Cerebellar cortex (tissue), 1 donor: ENCODE measurements around the gene FGFR3.
A peak's percentile ranks its signal among the peaks of the same experiment; 100 is the strongest.

ENCODE experiments used
- DNase-seq: peaks from one replicate; pipeline ENCODE4 v3.0.0-alpha.2; 2015; ENCODE audit warnings: low spot score

The FGFR3 gene

GRCh38 chr4:1770791-1771231 is 22.3 kb upstream of the FGFR3 start:
- DNase-seq: no peak

- DNase-seq: no peak
Measured at GRCh38 chr4:1771555-1772305, 21.4 kb upstream of the FGFR3 start.

GRCh38 chr4:1772853-1773538 is 20.1 kb upstream of the FGFR3 start:
- DNase-seq: no peak

- no peak for DNase-seq
Measured at GRCh38 chr4:1773754-1774153, 19.3 kb upstream of the FGFR3 start.

GRCh38 chr4:1775731-1776500 is 17.2 kb upstream of the FGFR3 start:
- no peak for DNase-seq

- DNase-seq: no peak
Measured at GRCh38 chr4:1776521-1777161, 16.5 kb upstream of the FGFR3 start.

- DNase-seq: no peak
Measured at GRCh38 chr4:1777822-1778641, 15.1 kb upstream of the FGFR3 start.

GRCh38 chr4:1778642-1779392 is 14.3 kb upstream of the FGFR3 start:
- DNase-seq: no peak

- DNase-seq: no peak
Measured at GRCh38 chr4:1779588-1780382, 13.3 kb upstream of the FGFR3 start.

- no peak for DNase-seq
Measured at GRCh38 chr4:1780435-1780834, 12.7 kb upstream of the FGFR3 start.

GRCh38 chr4:1783015-1783414 is 10.1 kb upstream of the FGFR3 start:
- DNase-seq: no peak

- DNase-seq: no peak
Measured at GRCh38 chr4:1783970-1784369, 9.1 kb upstream of the FGFR3 start.

- peak; percentile 79 for DNase-seq
Measured at GRCh38 chr4:1784395-1784788, 8.7 kb upstream of the FGFR3 start.

GRCh38 chr4:1784789-1785591 is 8.1 kb upstream of the FGFR3 start:
- no peak for DNase-seq

- no peak for DNase-seq
Measured at GRCh38 chr4:1785592-1785991, 7.5 kb upstream of the FGFR3 start.

- DNase-seq: no peak
Measured at GRCh38 chr4:1786544-1787362, 6.3 kb upstream of the FGFR3 start.

- DNase-seq: no peak
Measured at GRCh38 chr4:1787411-1788077, 5.5 kb upstream of the FGFR3 start.
